Measurements from ENCODE around the gene CACNA1B.

DNA sequence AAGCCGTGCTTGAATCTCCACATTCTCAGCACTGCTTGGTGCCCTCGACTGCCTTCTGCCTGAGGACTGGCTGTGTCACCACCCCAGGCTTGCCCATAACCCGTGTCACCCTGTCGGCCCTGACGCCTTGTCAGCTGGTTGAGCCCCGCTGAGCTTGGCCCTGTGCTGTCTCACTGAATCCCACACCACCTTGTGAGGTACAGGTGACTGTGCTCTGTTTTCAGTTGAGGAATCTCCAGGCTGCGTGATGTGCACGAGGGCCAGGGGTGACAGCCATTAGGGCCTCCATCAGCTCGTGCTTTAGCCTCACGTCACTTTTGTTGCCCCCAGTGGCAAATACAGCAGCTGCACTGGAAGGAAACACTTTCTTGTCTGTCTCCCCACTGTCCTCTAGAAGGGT is 90.7 kb downstream of the CACNA1B start:
- no peak for TF ChIP-seq POLR2A (IDR thresholded peaks at IDR 0.05)
- TF ChIP-seq, protein P1, sequence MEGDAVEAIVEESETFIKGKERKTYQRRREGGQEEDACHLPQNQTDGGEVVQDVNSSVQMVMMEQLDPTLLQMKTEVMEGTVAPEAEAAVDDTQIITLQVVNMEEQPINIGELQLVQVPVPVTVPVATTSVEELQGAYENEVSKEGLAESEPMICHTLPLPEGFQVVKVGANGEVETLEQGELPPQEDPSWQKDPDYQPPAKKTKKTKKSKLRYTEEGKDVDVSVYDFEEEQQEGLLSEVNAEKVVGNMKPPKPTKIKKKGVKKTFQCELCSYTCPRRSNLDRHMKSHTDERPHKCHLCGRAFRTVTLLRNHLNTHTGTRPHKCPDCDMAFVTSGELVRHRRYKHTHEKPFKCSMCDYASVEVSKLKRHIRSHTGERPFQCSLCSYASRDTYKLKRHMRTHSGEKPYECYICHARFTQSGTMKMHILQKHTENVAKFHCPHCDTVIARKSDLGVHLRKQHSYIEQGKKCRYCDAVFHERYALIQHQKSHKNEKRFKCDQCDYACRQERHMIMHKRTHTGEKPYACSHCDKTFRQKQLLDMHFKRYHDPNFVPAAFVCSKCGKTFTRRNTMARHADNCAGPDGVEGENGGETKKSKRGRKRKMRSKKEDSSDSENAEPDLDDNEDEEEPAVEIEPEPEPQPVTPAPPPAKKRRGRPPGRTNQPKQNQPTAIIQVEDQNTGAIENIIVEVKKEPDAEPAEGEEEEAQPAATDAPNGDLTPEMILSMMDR (IDR thresholded peaks at IDR 0.05), result no peak
